ENCODE results near the gene MACROD2.

The MACROD2 gene

GRCh38 chr20:15637950-15638754, 1642.8 kb downstream of the MACROD2 start:
- TF ChIP-seq CTCF (IDR thresholded peaks at IDR 0.05; ENCODE audit: insufficient read depth, low read depth, low read length, missing control alignments) = no peak
- DNase-seq (ENCODE audit: low read depth) = no peak

GRCh38 chr20:15638816-15639215, 1643.5 kb downstream of the MACROD2 start:
- no peak for DNase-seq (ENCODE audit: low read depth)
- no peak for TF ChIP-seq CTCF (IDR thresholded peaks at IDR 0.05; ENCODE audit: insufficient read depth, low read depth, low read length, missing control alignments)
- H3K4me3 ChIP-seq (ENCODE audit: low read depth, low read length) = no peak overlapping the region

More at GRCh38 chr20:15637950-15638754, 1642.8 kb downstream of the MACROD2 start:
- H3K4me3 ChIP-seq (ENCODE audit: low read depth, low read length) = no peak overlapping the region

- H3K4me3 ChIP-seq (ENCODE audit: low read depth, low read length) = no peak overlapping the region
- no peak for DNase-seq (ENCODE audit: low read depth)
- TF ChIP-seq CTCF (IDR thresholded peaks at IDR 0.05; ENCODE audit: insufficient read depth, low read depth, low read length, missing control alignments) = no peak
Measured at GRCh38 chr20:15639839-15640238, 1644.5 kb downstream of the MACROD2 start.

- no peak for DNase-seq (ENCODE audit: low read depth)
- no peak for TF ChIP-seq CTCF (IDR thresholded peaks at IDR 0.05; ENCODE audit: insufficient read depth, low read depth, low read length, missing control alignments)
- no peak overlapping the region for H3K4me3 ChIP-seq (ENCODE audit: low read depth, low read length)
Measured at GRCh38 chr20:15642109-15642508, 1646.8 kb downstream of the MACROD2 start.

- DNase-seq (ENCODE audit: low read depth) = no peak
- no peak for TF ChIP-seq CTCF (IDR thresholded peaks at IDR 0.05; ENCODE audit: insufficient read depth, low read depth, low read length, missing control alignments)
- no peak overlapping the region for H3K4me3 ChIP-seq (ENCODE audit: low read depth, low read length)
Measured at GRCh38 chr20:15642676-15643075, 1647.4 kb downstream of the MACROD2 start.

- no peak overlapping the region for H3K4me3 ChIP-seq (ENCODE audit: low read depth, low read length)
- DNase-seq (ENCODE audit: low read depth) = peak; percentile 22
- peak; percentile 21 for TF ChIP-seq CTCF (IDR thresholded peaks at IDR 0.05; ENCODE audit: insufficient read depth, low read depth, low read length, missing control alignments)
Measured at GRCh38 chr20:15643713-15644112, 1648.4 kb downstream of the MACROD2 start.

GRCh38 chr20:15645816-15646215, 1650.5 kb downstream of the MACROD2 start:
- no peak overlapping the region for H3K4me3 ChIP-seq (ENCODE audit: low read depth, low read length)
- no peak for DNase-seq (ENCODE audit: low read depth)
- no peak for TF ChIP-seq CTCF (IDR thresholded peaks at IDR 0.05; ENCODE audit: insufficient read depth, low read depth, low read length, missing control alignments)
